B cell (primary cell): Measurements from ENCODE around the gene GRAMD2A. TPM values are rescaled to one million over a fixed set of nuclear protein-coding genes. Genes with fewer than 3 reads are reported as not detected.
A peak's percentile ranks its signal among the peaks of the same experiment; 100 is the strongest.

Source experiments
- ATAC-seq: fragments of 200-7000 bp; cut with Tn5 transposase; one replicate; pipeline ENCODE4 v1.10.0; 2021; ENCODE audit warnings: low read depth, mild to moderate bottlenecking, moderate number of reproducible peaks, moderate library complexity
- CTCF ChIA-PET: fragments of 350-600 bp; sonication (Branson Sonifier 250); formaldehyde crosslinking; loops from one replicate; lab custom pipeline; 2021; ENCODE audit warnings: antibody characterized with exemption, inconsistent platforms; lab: Charles Lee
- POLR2A ChIA-PET: fragments of 350-600 bp; sonication (Branson Sonifier 250); formaldehyde crosslinking; loops from one replicate; lab custom pipeline; 2021; ENCODE audit warnings: antibody characterized with exemption; lab: Charles Lee
- DNase-seq: peaks from one replicate; pipeline ENCODE4 v3.0.0; 2013
- H2AFZ ChIP-seq: 2 replicates; pipeline ENCODE4 v1.6.1; 2012; ENCODE audit warnings: mild to moderate bottlenecking, low read depth, low read length; ENCODE audit not compliant: insufficient read depth, poor library complexity, severe bottlenecking
- H3K27ac ChIP-seq, 2 donors: 1 replicate in 1 of 2; 2 replicates in 1 of 2; pipeline ENCODE4 v1.5.1; 2012 to 2013; ENCODE audit warnings: low read length in 2 of 2, mild to moderate bottlenecking in 2 of 2, moderate library complexity in 1 of 2
- H3K27me3 ChIP-seq, 4 experiments: fragments of 200-600 bp in 1 of 4; sonication (generic) in 1 of 4; replicated peaks in 1 of 4; 1 replicate in 2 of 4; 2 replicates in 2 of 4; pipeline versions ENCODE4 v1.6.1 to v1.7.0; 2013 to 2016; ENCODE audit warnings: low read length in 3 of 4, mild to moderate bottlenecking in 2 of 4, mixed read lengths in 1 of 4, moderate library complexity in 1 of 4; ENCODE audit not compliant: insufficient read depth in 4 of 4, control insufficient read depth in 3 of 4; ENCODE audit errors: control extremely low read depth in 1 of 4
- H3K36me3 ChIP-seq, 2 experiments: replicated peaks in 1 of 2; 1 replicate in 1 of 2; 2 replicates in 1 of 2; pipeline versions ENCODE4 v1.6.1 to v1.7.1; 2013; ENCODE audit warnings: low read length in 1 of 2; ENCODE audit not compliant: insufficient read depth in 2 of 2, control insufficient read depth in 1 of 2; ENCODE audit errors: control extremely low read depth in 1 of 2, extremely low read depth in 1 of 2
- H3K4me1 ChIP-seq, 2 donors: fragments of 200-600 bp in 1 of 2; sonication (generic) in 1 of 2; 1 replicate in 1 of 2; 2 replicates in 1 of 2; pipeline versions ENCODE4 v1.5.1 to v1.6.1; 2013 to 2017; ENCODE audit warnings: low read length in 2 of 2; ENCODE audit not compliant: control insufficient read depth in 2 of 2, insufficient read depth in 2 of 2
- H3K4me2 ChIP-seq: replicated peaks from 2 replicates; pipeline ENCODE3; 2012; ENCODE audit warnings: mild to moderate bottlenecking, low read depth, low read length; ENCODE audit not compliant: poor library complexity, severe bottlenecking
- H3K4me3 ChIP-seq, 5 experiments: fragments of 200-600 bp in 1 of 5; sonication (generic) in 1 of 5; 1 replicate in 3 of 5; 2 replicates in 2 of 5; pipeline versions ENCODE4 v1.5.1 to v1.7.0; 2011 to 2016; ENCODE audit warnings: low read length in 4 of 5, mild to moderate bottlenecking in 4 of 5, low read depth in 2 of 5, control low read depth in 1 of 5, moderate library complexity in 1 of 5; ENCODE audit not compliant: insufficient read depth in 1 of 5; ENCODE audit errors: control extremely low read depth in 1 of 5, extremely low read depth in 1 of 5
- H3K79me2 ChIP-seq: fragments of 200-600 bp; sonication (generic); one replicate; pipeline ENCODE4 v1.6.0; 2016; ENCODE audit warnings: low read length; ENCODE audit not compliant: control insufficient read depth, insufficient read depth
- H3K9ac ChIP-seq: fragments of 200-600 bp; sonication (generic); 2 replicates; pipeline ENCODE4 v1.6.1; 2017; ENCODE audit warnings: mild to moderate bottlenecking, low read length, moderate library complexity
- H3K9me3 ChIP-seq, 3 donors: one replicate each; pipeline versions ENCODE4 v1.6.1 to v1.7.1; 2013; ENCODE audit warnings: low read length in 2 of 3; ENCODE audit not compliant: control insufficient read depth in 2 of 3, insufficient read depth in 1 of 3; ENCODE audit errors: control extremely low read depth in 1 of 3
- H4K20me1 ChIP-seq: 2 replicates; pipeline ENCODE4 v1.6.0; 2012; ENCODE audit warnings: mild to moderate bottlenecking, low read length; ENCODE audit not compliant: insufficient read depth, control insufficient read depth, poor library complexity, severe bottlenecking
- H3K27ac Mint-ChIP-seq: one replicate; pipeline ENCODE4 v1.8.0; 2021; ENCODE audit warnings: mixed read lengths
- H3K27me3 Mint-ChIP-seq: one replicate; pipeline ENCODE4 v1.8.0; 2021; ENCODE audit warnings: mixed read lengths
- H3K4me1 Mint-ChIP-seq: one replicate; pipeline ENCODE4 v1.8.0; 2021; ENCODE audit warnings: mixed read lengths
- H3K4me3 Mint-ChIP-seq: one replicate; pipeline ENCODE4 v1.8.0; 2021; ENCODE audit warnings: mixed read lengths
- H3K9me3 Mint-ChIP-seq: one replicate; pipeline ENCODE4 v1.8.0; 2022; ENCODE audit warnings: mixed read lengths; ENCODE audit not compliant: insufficient read depth
- CTCF ChIP-seq: fragments of 200-600 bp; IDR thresholded peaks from one replicate; pipeline ENCODE4 v1.8.0; 2022; ENCODE audit warnings: antibody characterized with exemption, mild to moderate bottlenecking
- EZH2 ChIP-seq: IDR thresholded peaks from 2 replicates; pipeline ENCODE4 v1.6.1; 2012; ENCODE audit warnings: borderline replicate concordance, low read depth, mild to moderate bottlenecking, moderate library complexity, low read length; ENCODE audit not compliant: insufficient read depth, poor library complexity, severe bottlenecking
- WGBS: methylation state at CpG from one replicate; pipeline ENCODE4 v1.1.5; 2013; ENCODE audit warnings: missing lambda C conversion rate; ENCODE audit not compliant: insufficient coverage; 5-methylcytosine and 5-hydroxymethylcytosine counted together
- intact Hi-C: fragments of 100-400 bp; cut with micrococcal nuclease; formaldehyde crosslinking; loops from one replicate; pipeline ENCODE4 v1.10.0; 2022
- polyA plus RNA-seq: library from polyadenylated mRNA; depleted of rRNA; stranded (reverse); fragments of >200 nt; gene quantifications from 2 replicates; pipeline ENCODE4 v1.2.3, GENCODE V29; 2012
- total RNA-seq, 2 donors: library from RNA; stranded (reverse); fragments of 120-200 nt in 1 of 2; gene quantifications; 1 replicate in 1 of 2; 2 replicates in 1 of 2; pipeline versions ENCODE4 v1.2.3 to v1.2.4, GENCODE V29; 2013 to 2022

Gene GRAMD2A
- total and polyA plus RNA-seq, 2 donors (not counting 1 experiment from before 2014, with no cell fraction given): not detected

DNA sequence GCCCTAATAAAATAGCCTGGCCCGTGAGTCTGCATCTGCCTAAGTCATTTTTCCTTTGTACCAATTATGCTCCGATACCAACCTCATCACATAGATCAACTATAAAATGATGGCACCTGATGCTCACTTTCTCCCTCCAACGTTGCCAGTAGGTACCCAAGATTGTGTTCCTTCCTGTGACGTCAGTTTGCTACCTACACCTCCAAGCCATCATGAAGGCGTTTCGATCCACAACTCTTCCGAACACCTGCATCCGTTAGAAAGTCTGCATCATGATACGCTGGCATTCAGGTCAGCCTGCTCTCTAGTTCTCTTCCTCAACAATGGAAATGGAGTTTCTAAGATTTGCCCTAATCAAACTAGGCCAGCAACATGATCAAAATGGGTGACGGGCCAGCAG lies 25.7 kb upstream of the GRAMD2A start:
- H3K27ac ChIP-seq: no peak overlapping the region
- no peak overlapping the region for H3K4me2 ChIP-seq
- Mint-ChIP-seq H3K4me3 (no peak overlapping the region), H3K27ac (no peak overlapping the region), H3K9me3 (no peaks in the 10 kb centered on the region), H3K4me1 (peaks cover 60% of the 10 kb centered on the region), H3K27me3 (no peaks in the 10 kb centered on the region)
- no peaks in the 10 kb centered on the region for H3K9me3 ChIP-seq
- peaks cover 18 to 43% of the 10 kb centered on the region in 2 experiments for H3K36me3 ChIP-seq
- TF ChIP-seq EZH2: no peak
- no peak for TF ChIP-seq CTCF
- no peak overlapping the region for H3K4me3 ChIP-seq
- no peak overlapping the region for H3K9ac ChIP-seq
- H3K4me1 ChIP-seq: peaks cover 24 to 40% of the 10 kb centered on the region in 2 donors
- peaks cover 90% of the 10 kb centered on the region for H4K20me1 ChIP-seq
- H3K79me2 ChIP-seq: peaks cover 97% of the 10 kb centered on the region
- no peak overlapping the region for H2AFZ ChIP-seq
- WGBS: 82% methylated on average over 9 of the region's 10 CpGs
- ATAC-seq: no peak
- DNase-seq: no peak
- no peaks in the 10 kb centered on the region for H3K27me3 ChIP-seq
- intact Hi-C loops: no loop called here
- CTCF ChIA-PET: interaction anchor here (0.6 to 4.5 kb wide), 3 partner anchors 8 to 23 kb away, joined by 3 to 24 read pairs (median 3); partner anchors contain the start of gene PKM
- POLR2A ChIA-PET: no interaction called here

DNA sequence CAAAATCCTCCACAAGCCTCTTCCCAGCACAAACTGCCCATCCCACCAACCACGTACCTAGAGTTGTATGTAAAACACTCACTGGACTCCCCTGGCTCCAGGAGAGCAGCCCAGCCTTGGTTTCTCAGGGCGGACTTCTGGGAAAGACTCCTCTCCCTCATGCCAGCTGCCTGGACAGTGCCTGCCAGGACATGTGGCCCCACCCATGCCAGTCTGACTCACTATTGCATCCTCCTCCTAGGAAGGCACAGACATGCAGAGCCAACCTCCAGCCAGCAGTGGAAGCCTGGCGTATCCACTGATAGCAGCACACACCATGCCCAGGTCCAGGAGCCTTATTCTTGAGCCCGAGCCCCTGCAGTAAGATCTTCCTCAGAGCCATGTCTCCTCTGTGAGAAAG lies 24.8 kb upstream of the GRAMD2A start:
- Mint-ChIP-seq H3K4me1 (peaks cover 55% of the 10 kb centered on the region), H3K27me3 (no peaks in the 10 kb centered on the region), H3K27ac (peak overlapping the region; percentile 46), H3K4me3 (no peak overlapping the region), H3K9me3 (no peaks in the 10 kb centered on the region)
- ATAC-seq: no peak
- Histone ChIP-seq H3K36me3 (peaks cover 18 to 52% of the 10 kb centered on the region in 2 experiments), H3K9me3 (no peaks in the 10 kb centered on the region), H3K27ac (no peak overlapping the region), H3K27me3 (no peaks in the 10 kb centered on the region), H2AFZ (no peak overlapping the region), H3K4me2 (no peak overlapping the region), H3K9ac (no peak overlapping the region), H4K20me1 (peaks cover 87% of the 10 kb centered on the region), H3K4me1 (peaks cover 17 to 32% of the 10 kb centered on the region in 2 donors), H3K79me2 (peaks cover 91% of the 10 kb centered on the region), H3K4me3 (no peak overlapping the region)
- 85% methylated on average over 4 of the region's 4 CpGs for WGBS
- CTCF ChIA-PET: interaction anchor here (0.7 to 4.5 kb wide), 3 partner anchors 22 to 143 kb away, joined by 3 to 24 read pairs (median 3); no protein-coding TSS in a partner anchor
- no peak for DNase-seq
- POLR2A ChIA-PET: interaction anchor here (0.7 kb wide), 1 partner anchor 467 kb away, joined by 3 read pairs; no protein-coding TSS in a partner anchor
- TF ChIP-seq CTCF (no peak), EZH2 (no peak)
- intact Hi-C loops: no loop called here
